Measurements from ENCODE around the gene ZC3H13.

ZC3H13 gene

GRCh38 chr13:46079770-46080169 lies 27.2 kb upstream of the ZC3H13 start:
- TF ChIP-seq POLR2AphosphoS5 (IDR thresholded peaks at IDR 0.05; ENCODE audit: low read depth) (no peak), GABPA (IDR thresholded peaks at IDR 0.05; ENCODE audit: low read depth) (no peak), SPI1 (IDR thresholded peaks at IDR 0.05; ENCODE audit: borderline replicate concordance, low read depth) (no peak), REST (IDR thresholded peaks at IDR 0.05; ENCODE audit: insufficient replicate concordance, low read depth) (no peak)
- TF ChIP-seq, protein P1, sequence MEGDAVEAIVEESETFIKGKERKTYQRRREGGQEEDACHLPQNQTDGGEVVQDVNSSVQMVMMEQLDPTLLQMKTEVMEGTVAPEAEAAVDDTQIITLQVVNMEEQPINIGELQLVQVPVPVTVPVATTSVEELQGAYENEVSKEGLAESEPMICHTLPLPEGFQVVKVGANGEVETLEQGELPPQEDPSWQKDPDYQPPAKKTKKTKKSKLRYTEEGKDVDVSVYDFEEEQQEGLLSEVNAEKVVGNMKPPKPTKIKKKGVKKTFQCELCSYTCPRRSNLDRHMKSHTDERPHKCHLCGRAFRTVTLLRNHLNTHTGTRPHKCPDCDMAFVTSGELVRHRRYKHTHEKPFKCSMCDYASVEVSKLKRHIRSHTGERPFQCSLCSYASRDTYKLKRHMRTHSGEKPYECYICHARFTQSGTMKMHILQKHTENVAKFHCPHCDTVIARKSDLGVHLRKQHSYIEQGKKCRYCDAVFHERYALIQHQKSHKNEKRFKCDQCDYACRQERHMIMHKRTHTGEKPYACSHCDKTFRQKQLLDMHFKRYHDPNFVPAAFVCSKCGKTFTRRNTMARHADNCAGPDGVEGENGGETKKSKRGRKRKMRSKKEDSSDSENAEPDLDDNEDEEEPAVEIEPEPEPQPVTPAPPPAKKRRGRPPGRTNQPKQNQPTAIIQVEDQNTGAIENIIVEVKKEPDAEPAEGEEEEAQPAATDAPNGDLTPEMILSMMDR (IDR thresholded peaks at IDR 0.05; ENCODE audit: insufficient read depth, low read length), result no peak
- H3K4me3 ChIP-seq (replicated peaks; ENCODE audit: insufficient read depth, low read length), result no peak overlapping the region
- no peak for DNase-seq (ENCODE audit: low read depth in 1 of 2, low spot score in 1 of 2)
- H3K27me3 ChIP-seq (ENCODE audit: insufficient read depth, poor library complexity, severe bottlenecking), result no peaks in the 10 kb centered on the region
- no peak overlapping the region for H3K27ac ChIP-seq (replicated peaks)

- no peak overlapping the region for H3K4me3 ChIP-seq (replicated peaks; ENCODE audit: insufficient read depth, low read length)
- no peaks in the 10 kb centered on the region for H3K27me3 ChIP-seq (ENCODE audit: insufficient read depth, poor library complexity, severe bottlenecking)
- DNase-seq (ENCODE audit: low read depth in 1 of 2, low spot score in 1 of 2), result no peak
- TF ChIP-seq, protein P1 (IDR thresholded peaks at IDR 0.05; ENCODE audit: insufficient read depth, low read length), result no peak
- TF ChIP-seq SPI1 (IDR thresholded peaks at IDR 0.05; ENCODE audit: borderline replicate concordance, low read depth), result peak; percentile 63
- no peak overlapping the region for H3K27ac ChIP-seq (replicated peaks)
Measured at GRCh38 chr13:46077265-46077664, 24.7 kb upstream of the ZC3H13 start.

DNA sequence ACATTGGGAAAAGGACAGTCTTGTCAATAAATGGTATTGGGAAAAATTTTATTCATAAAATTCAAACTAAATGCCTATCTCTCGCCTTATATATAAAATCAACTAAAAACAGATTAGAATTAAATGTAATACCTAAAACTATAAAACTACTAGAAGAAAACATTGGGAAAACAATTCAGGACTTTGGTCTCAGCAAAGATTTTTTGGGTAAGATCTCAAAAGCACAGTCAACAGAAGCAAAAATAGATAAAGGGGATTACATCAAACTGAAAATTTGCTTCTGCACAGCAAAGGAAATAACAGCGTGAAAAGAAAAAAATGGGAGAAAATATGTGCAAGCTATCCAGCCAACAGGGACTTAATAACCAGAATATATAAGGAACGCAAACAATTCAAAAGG lies 24.3 kb upstream of the ZC3H13 start:
- TF ChIP-seq GABPA (IDR thresholded peaks at IDR 0.05; ENCODE audit: low read depth) (no peak), REST (IDR thresholded peaks at IDR 0.05; ENCODE audit: insufficient replicate concordance, low read depth) (no peak), SPI1 (IDR thresholded peaks at IDR 0.05; ENCODE audit: borderline replicate concordance, low read depth) (no peak), POLR2AphosphoS5 (IDR thresholded peaks at IDR 0.05; ENCODE audit: low read depth) (no peak)
- TF ChIP-seq, protein P1 (IDR thresholded peaks at IDR 0.05; ENCODE audit: insufficient read depth, low read length), result no peak
- no peak for DNase-seq (ENCODE audit: low read depth in 1 of 2, low spot score in 1 of 2)
- no peak overlapping the region for H3K4me3 ChIP-seq (replicated peaks; ENCODE audit: insufficient read depth, low read length)

GRCh38 chr13:46075811-46076210 lies 23.3 kb upstream of the ZC3H13 start:
- Histone ChIP-seq H3K27ac (replicated peaks) (no peak overlapping the region), H3K27me3 (ENCODE audit: insufficient read depth, poor library complexity, severe bottlenecking) (no peaks in the 10 kb centered on the region), H3K4me3 (replicated peaks; ENCODE audit: insufficient read depth, low read length) (no peak overlapping the region)
- no peak for TF ChIP-seq GABPA (IDR thresholded peaks at IDR 0.05; ENCODE audit: low read depth)
- TF ChIP-seq, protein P1 (IDR thresholded peaks at IDR 0.05; ENCODE audit: insufficient read depth, low read length), result no peak
- TF ChIP-seq SPI1 (IDR thresholded peaks at IDR 0.05; ENCODE audit: borderline replicate concordance, low read depth), result no peak
- TF ChIP-seq REST (IDR thresholded peaks at IDR 0.05; ENCODE audit: insufficient replicate concordance, low read depth), result no peak
- no peak for TF ChIP-seq POLR2AphosphoS5 (IDR thresholded peaks at IDR 0.05; ENCODE audit: low read depth)
- no peak for DNase-seq (ENCODE audit: low read depth in 1 of 2, low spot score in 1 of 2)

More for the DNA sequence above, 24.3 kb upstream of the ZC3H13 start:
- Histone ChIP-seq H3K27ac (replicated peaks) (no peak overlapping the region), H3K27me3 (ENCODE audit: insufficient read depth, poor library complexity, severe bottlenecking) (no peaks in the 10 kb centered on the region)
